GM13976 (cell line): ENCODE results near the gene TUBA1B.
A peak's percentile ranks its signal among the peaks of the same experiment; 100 is the strongest.
"Not testable (repeated sequence)": the region's sequence is repeated elsewhere in the genome, so short reads cannot be mapped to it uniquely, and the experiment has no call there.

Experiments used
- DNase-seq: peaks from one replicate; pipeline ENCODE4 v3.0.0; 2012; ENCODE audit warnings: low spot score
- in situ Hi-C: fragments of 300-500 bp; cut with MboI; formaldehyde crosslinking; loops from one replicate; pipeline ENCODE4 v1.12.0; 2022; ENCODE audit warnings: low sequenced_read_pairs, mixed read lengths, inconsistent platforms; ENCODE audit not compliant: unreplicated experiment
- TF ChIP-seq, protein P1 (sequence below): IDR thresholded peaks from 2 replicates; pipeline ENCODE4 v1.5.1; 2012; ENCODE audit warnings: borderline replicate concordance, mild to moderate bottlenecking; ENCODE audit not compliant: insufficient read depth; ENCODE audit errors: extremely low read depth, missing control alignments, control extremely low read depth

The TUBA1B gene

GRCh38 chr12:49137476-49137875, 6.3 kb upstream of the TUBA1B start:
- in situ Hi-C loops = no loop called here
- TF ChIP-seq, protein P1, sequence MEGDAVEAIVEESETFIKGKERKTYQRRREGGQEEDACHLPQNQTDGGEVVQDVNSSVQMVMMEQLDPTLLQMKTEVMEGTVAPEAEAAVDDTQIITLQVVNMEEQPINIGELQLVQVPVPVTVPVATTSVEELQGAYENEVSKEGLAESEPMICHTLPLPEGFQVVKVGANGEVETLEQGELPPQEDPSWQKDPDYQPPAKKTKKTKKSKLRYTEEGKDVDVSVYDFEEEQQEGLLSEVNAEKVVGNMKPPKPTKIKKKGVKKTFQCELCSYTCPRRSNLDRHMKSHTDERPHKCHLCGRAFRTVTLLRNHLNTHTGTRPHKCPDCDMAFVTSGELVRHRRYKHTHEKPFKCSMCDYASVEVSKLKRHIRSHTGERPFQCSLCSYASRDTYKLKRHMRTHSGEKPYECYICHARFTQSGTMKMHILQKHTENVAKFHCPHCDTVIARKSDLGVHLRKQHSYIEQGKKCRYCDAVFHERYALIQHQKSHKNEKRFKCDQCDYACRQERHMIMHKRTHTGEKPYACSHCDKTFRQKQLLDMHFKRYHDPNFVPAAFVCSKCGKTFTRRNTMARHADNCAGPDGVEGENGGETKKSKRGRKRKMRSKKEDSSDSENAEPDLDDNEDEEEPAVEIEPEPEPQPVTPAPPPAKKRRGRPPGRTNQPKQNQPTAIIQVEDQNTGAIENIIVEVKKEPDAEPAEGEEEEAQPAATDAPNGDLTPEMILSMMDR = no peak
- no peak for DNase-seq

DNA sequence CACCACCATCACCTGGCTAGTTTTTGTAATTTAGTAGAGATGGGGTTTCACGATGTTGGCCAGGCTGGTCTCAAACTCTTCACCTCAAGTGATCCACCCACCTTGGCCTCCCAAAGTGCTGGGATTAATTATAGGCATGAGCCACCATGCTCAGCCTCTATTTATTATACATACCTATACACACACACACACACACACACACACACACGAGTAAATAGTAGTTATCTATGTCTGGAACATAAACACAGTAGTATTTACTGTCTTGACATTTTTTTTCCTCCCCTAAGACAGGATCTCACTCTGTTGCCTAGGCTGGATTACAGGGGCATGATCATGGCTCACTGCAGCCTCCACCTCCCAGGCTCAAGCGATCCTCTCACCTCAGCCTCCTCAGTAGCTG, 5.8 kb upstream of the TUBA1B start:
- in situ Hi-C loops, DNase-seq: not testable (repeated sequence)

GRCh38 chr12:49133590-49133989, 2.4 kb upstream of the TUBA1B start:
- in situ Hi-C loops = no loop called here
- TF ChIP-seq, protein P1 = no peak
- DNase-seq = no peak

DNA sequence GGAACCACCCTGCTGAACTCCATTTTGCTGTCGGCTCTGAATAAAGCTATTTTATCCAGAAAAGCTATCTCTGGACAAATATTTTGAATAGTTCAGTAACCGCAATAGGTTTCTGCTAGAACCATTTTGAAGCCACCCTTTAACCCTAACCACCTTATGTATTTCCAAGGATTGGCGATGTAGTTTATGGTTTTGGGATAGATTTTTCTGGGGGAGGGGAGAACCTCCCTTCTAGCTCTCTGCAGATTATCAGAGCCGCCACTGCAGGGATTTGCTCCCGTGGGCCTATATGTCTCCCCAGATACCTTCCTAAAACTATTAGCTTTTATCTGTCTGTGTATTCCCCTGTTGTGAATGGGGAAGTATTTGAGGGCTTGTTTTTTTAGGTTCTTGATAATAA, 1.8 kb upstream of the TUBA1B start:
- TF ChIP-seq, protein P1 = no peak
- DNase-seq = no peak
- in situ Hi-C loops = no loop called here

DNA sequence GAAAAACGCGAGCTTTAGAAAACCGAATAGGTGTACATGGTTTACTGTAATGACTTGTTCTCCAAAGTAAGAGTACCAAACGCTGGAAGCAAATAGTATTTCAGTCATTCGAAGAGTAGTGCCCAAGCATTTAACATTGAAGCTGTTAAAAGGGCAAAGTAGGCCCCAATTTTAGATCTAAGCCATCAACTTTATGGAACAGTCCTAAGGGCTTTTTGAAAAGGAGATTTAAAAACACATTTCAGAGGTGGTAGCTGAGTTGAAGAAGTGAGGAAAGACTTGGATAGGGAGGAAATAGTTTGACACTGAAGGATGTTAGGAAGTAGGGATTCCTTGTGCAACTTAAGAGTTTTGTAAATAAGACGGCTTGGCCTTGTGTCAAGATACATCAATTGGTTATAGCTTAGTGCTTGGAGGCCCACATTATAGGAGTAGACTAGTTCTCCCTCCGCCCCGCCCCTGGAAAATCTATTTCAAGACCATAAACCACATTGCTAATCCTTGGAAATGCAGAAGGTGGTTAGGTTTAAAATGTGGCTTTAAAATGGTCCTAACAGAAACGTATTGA, 783 bp upstream of the TUBA1B start:
- in situ Hi-C loops = no loop called here
- TF ChIP-seq, protein P1 = no peak
- DNase-seq = no peak

DNA sequence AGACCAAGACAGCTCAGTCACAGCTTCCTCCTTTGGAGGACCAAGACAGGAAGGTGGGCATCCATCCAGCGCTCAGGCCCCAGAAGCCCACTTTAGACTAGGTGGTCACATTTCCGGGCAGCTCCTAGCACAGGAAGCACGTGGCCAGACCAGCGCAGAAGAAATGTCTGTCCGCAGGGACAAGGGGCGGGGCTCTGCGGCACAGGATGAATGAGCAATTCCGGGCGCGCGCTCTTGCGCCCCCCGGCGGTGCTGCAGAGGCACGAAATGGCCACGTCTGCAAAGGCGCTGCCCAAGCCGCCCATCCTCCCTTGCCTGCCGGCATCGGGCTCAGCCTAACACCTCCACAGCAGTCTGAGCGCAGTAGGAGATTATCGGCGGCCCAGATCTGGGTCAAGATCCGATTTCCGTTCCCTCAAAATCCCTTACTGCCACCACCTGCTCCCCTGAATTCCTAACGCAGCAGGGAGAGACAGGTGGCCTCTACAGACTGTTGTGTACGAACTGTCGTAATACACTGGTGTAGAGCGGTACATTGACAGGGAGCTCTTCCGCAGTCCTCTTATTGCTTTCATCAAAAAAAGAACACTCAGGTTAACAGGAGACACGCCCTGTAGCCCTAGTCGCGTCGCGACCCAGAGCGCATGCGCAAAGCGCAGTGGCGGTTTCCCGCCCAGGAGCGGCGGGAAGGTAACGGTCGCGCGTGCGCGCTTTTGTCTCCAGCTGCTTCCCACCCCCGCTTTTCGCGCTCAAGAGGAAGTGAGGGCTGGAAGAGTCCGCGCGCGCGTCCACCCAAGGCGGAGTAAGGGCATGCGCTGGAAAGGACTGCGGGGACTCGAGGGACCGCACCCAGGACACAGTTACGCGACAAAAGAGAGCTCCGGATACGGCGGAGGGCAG, 794 bp downstream of the TUBA1B start:
- TF ChIP-seq, protein P1 = peak; percentile 97
- DNase-seq = peak; percentile 92
- in situ Hi-C loops = no loop called here
